GM15510 (cell line): ENCODE data around the gene COL5A1.

Experiments used
- POLR2A ChIP-seq: IDR thresholded peaks from 3 replicates; pipeline ENCODE4 v1.6.1; 2011; ENCODE audit warnings: borderline replicate concordance; ENCODE audit not compliant: insufficient read length; ENCODE audit errors: extremely low read depth

COL5A1 gene

DNA sequence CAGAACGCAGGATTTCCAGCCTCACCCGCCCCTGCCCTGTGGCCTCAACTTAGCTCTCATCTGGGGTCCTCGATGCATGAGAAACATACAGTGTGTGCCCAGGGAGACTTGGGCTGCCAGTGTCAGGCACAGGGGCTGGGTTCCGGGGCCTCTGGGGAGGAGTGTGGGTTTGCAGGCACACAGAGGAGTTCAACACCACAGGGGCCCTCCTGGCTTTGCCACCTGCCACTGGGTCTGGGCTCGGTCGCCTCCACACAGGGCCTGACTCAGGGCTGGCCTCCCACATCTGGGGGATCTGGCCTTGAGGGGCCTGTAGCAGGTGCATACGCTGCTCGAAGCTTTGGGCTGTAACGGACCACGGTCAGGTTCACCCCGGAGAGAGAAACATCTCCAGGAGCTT is 111.6 kb downstream of the COL5A1 start:
- TF ChIP-seq POLR2A = no peak

DNA sequence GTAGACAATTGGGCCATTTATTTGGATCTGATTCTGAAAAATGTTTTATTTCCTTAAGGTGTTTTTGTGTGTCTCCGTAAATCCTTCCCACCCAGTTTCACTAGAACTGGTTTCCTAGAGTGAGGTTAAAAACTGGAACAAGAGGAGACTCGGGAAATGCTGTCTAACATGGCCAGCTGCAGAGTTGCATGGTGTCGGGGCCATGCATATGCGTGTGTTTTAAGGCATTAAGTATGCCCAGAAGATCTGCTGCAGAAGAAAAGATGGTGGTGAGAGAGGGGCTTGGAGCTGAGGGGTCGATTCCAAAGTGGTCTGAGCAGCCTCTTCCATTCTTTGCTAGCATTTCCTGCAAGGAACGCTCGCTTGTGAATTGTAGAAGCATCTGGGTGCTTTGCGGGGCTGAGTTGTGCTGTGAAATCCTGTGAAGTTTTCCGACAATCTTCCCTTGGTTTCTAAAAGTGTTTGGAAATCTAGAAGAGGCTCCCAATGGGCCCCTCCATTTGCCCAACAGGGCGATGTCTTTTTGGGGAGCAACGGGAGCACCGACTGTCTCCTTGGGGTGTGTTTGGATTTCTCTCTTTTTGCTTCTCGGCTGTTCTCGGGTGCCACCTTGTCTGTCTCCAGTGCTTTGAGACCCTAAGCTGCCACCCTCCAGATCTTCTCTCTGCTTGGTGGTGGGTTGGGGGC is 113.8 kb downstream of the COL5A1 start:
- no peak for TF ChIP-seq POLR2A

DNA sequence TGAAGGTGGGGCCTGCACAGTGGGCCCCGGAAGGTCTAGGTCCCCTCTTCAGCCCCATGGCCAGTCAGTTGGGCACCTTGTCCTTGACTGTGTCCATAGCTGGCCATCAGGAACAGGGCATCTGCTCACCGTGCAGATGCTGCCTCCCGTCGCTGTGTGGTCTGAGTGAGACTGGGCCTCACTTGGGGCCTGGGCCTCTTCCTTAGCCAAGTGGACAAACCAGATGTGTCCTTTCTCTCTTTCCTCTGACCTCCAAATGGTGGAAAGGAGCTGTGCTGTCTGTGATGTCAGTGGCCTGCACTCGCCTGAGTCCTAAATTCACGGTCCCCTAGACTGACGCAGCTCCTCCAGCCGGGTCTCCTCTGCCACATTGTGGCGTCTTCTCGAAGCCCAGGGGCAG is 114.5 kb downstream of the COL5A1 start:
- TF ChIP-seq POLR2A = no peak

DNA sequence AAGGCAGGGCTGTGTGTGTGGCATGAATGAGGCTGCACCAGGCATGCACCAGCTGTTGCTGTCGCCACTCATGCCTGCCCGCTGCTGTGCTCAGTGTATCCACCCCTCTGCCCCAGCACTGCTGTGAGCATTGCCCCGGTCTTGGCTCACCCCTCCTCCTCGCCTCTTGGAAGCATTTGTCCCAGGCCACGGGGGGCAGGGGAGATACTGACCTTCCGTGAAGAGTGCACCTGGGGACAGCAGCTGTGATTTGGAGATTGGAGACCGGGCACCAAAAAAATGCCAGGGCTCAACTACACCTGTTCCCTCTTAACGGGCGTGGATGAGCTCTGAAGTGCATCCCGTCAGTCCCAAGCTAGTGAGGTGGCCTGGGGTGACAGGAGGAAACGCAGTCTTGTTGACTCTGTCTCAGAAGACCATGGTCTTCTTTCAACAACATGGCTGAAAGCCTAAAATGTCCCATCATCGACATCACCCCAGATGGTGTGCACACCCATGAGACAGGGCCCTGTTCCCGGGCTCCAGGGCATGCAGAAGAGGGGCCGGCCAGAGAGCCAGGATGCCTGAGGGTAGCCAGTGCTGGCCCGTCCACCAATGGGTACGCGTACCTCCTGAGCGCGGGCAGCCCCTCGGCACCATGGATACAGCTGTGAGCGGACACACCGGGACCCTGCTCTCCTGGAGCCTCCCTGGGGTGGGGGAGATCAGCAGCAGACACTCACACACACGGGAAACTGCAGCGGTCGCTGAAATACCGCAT is 115.8 kb downstream of the COL5A1 start:
- TF ChIP-seq POLR2A = no peak

DNA sequence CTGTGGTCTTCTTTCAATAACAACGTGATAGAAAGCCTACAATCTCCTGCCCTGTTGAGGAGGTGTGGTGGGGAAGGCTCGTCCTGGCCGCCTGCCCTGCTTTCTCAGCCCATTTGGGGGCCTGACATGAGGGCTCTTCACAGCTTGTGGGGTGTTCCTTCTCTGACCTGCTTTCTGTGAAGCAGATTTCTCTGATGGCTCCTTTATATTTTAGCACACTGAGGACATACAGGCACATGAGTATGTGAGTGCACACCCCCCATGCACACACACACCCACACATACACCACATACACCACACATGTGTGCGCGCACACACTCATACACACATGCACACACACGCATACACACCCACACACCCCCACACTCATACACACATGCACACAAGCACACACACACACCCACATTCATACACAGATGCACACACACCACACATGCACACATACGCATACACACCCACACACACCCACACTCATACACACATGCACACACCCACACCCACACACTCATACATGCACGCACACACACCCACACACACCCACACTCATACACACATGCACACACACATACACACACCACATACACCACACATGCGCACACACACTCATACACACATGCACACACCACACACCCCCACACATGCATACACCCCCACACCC is 117.5 kb downstream of the COL5A1 start:
- no peak for TF ChIP-seq POLR2A

DNA sequence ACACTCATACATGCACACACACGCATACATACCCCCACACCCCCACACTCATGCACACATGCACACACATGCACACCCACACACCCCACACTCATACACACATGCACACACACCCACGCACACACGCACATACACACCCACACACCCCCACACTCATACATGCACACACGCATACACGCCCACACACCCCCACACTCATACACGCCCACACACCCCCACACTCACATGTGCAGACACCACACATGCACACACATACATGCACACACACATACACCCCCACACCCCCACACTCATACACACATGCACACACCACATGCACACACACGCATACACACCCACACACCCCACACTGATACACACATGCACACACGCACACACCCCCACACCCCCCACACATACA is 118.3 kb downstream of the COL5A1 start:
- TF ChIP-seq POLR2A = no peak

DNA sequence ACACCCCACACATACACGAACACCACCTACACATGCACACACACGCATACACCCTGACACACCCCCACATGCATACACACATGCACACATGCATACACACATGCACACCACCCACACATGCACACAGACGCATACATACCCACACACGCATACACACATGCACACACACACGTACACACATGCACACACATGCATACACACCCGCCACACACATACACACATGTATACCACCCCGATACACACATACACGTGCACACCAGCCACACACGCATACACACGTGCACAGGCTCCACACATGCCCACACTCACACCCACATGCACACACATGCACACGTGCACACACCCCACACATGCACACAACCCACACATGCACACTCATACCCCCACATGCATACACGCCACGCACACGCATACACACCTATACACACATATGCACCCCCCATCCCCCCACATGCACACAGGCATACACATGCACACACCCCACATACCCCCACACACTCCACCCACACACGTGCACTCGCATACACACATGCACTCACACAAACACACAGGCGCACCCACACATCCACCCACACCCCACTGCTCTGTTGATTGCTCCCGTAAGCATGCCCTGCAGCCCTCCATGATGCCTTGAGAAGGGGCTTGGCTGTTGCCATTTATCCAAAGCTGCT is 119.3 kb downstream of the COL5A1 start:
- no peak for TF ChIP-seq POLR2A

DNA sequence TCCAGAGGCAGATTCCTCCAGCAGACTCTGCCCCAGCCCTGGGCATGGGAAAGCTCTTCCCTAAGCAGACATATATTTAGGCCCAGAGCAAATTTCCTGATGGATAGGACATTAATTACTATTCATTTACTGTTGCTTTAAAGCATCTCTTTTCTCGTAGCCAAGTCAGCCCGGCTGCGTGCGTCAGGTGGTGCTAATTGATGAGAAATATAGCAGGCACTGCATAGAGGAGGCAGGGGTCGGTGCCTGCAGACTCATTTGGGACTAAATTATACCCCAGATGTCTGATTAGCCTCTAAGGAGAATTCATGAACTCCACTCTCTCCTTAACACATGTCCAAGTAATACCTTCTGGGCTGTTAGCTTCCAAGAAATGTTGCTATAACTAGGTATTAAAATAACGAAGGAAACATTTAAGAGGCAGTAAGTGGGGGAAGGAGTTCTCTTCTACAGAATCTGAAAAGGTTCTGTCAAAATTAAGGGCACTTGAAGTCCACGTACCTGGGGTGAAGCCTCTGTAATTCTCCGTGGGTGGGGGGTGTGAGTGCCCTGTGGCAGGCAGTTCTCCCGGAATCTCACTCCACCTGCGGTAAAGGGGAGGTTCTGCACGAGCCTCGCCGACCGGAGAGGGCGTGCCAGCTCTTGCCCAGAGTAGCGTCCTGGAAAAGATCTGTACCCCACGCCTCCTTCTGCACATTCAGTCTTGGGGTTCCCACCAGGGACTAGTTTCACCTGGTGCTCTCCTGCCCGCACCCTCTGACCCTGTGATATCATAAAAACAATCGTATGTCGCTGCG is 123.1 kb downstream of the COL5A1 start:
- TF ChIP-seq POLR2A = no peak

DNA sequence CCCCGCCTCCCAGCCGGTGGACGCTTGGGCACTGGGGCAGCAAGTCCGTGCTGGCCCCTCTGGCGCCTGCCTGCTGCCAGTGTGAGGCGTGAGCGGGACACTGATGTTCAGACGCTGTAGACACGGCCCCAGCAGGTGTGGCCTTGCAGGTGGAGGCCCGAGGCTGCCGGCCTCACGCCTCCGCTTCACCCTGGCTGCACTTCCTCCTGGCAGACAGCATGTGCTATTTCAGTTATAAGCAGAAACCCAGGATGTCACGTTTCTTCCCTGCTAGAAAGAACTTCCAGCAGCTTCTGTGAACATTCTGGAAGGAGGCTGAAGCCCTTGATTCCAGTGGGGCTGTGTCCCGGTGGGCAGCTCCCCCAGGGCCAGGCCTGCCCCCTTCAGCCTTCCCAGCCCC is 124.2 kb downstream of the COL5A1 start:
- TF ChIP-seq POLR2A = no peak

DNA sequence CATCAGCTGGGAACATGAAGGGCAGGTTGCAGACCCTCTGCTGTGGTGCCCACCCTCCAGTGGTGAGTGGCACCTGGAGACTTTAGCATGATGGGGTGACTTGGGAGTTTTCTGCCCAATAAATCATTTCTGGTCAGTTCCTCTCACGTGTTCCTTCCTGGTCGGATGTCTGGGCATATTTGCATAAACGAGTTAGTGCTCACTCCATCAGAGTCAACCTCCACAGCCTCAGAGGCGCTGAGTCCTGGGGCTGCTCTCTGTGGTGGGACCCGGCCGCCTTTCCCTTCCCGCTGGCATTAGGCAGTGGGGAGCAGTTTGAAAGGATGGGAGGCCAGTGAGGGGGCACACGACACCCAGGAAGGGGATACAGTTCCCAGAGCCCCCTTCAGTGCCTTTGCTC is 125.0 kb downstream of the COL5A1 start:
- peak; percentile 16 for TF ChIP-seq POLR2A

DNA sequence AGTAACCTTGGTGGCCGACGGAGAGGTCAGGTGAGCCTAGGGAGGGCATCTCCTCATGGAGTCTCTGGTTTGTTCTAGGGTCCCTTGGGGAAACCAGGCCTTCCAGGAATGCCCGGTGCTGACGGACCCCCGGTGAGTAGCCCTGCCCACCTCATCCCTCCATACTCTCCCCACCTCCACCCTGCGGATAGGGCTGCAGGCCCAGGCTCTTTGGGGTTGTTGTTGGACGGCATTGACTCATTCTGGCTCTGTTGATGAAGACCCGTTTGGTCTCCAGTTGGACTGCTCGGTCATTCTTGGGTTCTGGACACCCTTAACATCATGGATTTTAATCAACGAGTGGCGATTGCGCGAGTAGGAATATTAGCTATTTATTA is 126.7 kb downstream of the COL5A1 start:
- TF ChIP-seq POLR2A = no peak

DNA sequence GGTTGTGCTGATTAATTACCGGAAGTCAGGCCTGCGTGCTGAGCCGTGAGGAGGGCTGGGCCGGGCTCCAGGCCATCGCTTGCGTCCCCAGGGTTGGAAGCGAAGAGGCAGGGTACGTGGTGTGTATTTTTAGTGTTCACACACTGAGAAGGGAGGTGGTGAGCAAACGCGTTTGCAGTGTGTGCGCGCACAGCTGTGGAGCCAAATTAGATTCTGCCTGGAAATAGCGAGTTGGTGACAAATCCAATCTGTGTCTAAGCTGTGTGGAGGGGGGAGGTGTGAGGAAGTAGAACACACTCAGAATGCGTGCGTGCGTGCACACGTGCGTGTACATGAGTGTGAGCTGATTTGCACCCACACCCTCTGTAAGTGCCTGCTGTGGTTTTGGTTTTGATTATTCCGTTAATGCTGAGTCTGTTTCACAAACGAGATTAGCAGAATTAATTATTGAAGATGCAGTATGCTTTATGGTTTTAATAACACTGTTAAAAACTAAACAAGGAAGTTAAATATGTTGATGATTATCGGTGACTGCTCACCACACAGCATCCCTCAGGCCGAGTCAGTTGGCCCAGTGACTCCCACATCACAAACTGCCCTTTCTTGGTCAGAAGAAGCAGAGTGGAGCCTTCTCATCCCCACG is 127.2 kb downstream of the COL5A1 start:
- TF ChIP-seq POLR2A = no peak

DNA sequence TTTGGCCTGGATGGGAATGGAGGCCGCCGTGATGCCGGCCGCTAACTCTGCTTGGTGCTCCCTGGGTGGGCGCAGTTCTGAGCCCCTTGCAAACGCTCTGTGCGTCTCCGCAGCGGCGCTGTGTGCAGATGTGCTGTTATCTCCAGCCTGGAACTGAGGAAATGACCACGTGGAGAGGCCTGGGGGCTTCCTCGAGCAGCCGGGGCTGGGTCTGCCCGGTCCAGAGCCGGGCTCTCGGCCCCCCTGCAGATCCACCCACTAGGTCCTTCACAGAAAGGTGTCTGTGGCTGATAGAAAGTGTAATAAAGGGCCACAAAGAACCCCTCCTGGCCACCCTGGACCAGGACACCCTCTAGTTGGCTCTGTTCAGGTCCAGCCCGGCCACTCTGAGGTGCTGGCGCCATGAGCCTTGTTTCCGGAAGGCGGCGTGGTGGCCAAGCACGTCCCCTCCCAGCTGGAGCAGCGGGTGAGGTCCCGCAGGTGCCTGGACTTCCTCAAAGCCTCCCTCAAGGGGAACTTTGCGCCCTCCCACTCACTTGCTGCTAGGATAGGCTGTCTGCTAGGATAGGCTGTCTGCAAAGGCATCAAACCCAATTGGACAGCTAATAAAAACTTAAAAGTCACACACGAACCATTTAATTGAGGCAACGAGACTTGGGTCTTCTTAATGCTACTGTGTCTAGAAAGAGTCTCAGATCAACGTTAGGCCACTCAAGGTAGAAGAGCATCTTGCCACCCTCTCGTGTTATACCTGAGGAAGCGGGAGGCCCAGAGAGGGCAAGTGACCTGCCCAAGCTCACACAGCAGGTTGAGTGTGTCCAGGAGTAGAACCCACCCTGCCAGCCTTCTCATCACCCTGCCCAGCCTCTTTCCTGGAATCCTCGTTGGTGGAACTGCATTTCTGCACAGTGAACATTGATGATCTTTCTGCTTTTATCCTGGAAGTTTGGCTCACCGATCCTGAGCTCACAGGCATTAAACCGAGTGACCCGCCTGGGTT is 129.7 kb downstream of the COL5A1 start:
- TF ChIP-seq POLR2A = no peak
